Heart left ventricle (tissue), 16 donors: ENCODE data around the gene NRCAM. TPM values are rescaled to one million over a fixed set of nuclear protein-coding genes. Genes with fewer than 3 reads are reported as not detected.
"Not testable (repeated sequence)": the region's sequence is repeated elsewhere in the genome, so short reads cannot be mapped to it uniquely, and the experiment has no call there.

Source experiments
- ATAC-seq, 4 donors: fragments of 200-7000 bp; cut with Tn5 transposase; one replicate each; pipeline ENCODE4 v1.9.1; 2020 to 2022; ENCODE audit warnings: moderate library complexity in 4 of 4, mild to moderate bottlenecking in 3 of 4, moderate number of reproducible peaks in 1 of 4
- DNase-seq, 5 donors: peaks; one replicate each; pipeline ENCODE4 v3.0.0-alpha.2; 2020
- H3K27ac ChIP-seq, 12 donors: fragments of 200-600 bp; sonication (generic) in 4 of 12; one replicate each; pipeline versions ENCODE4 v1.5.0 to v1.8.0; 2016 to 2022; ENCODE audit warnings: mild to moderate bottlenecking in 2 of 12
- H3K27me3 ChIP-seq, 9 donors: fragments of 200-600 bp; sonication (generic) in 2 of 9; one replicate each; pipeline versions ENCODE4 v1.5.1 to v1.8.0; 2016 to 2022; ENCODE audit warnings: mild to moderate bottlenecking in 3 of 9
- H3K36me3 ChIP-seq, 9 donors: fragments of 200-600 bp; sonication (generic) in 2 of 9; one replicate each; pipeline versions ENCODE4 v1.5.0 to v1.8.0; 2018 to 2022; ENCODE audit warnings: mild to moderate bottlenecking in 2 of 9
- H3K4me1 ChIP-seq, 12 donors: fragments of 200-600 bp; sonication (generic) in 4 of 12; one replicate each; pipeline versions ENCODE4 v1.5.0 to v1.8.0; 2016 to 2022; ENCODE audit warnings: mild to moderate bottlenecking in 3 of 12
- H3K4me3 ChIP-seq, 12 donors: fragments of 200-600 bp; sonication (generic) in 4 of 12; one replicate each; pipeline versions ENCODE4 v1.5.0 to v1.8.0; 2017 to 2022; ENCODE audit warnings: mild to moderate bottlenecking in 9 of 12, moderate library complexity in 4 of 12
- H3K9me3 ChIP-seq, 12 donors: fragments of 200-600 bp; sonication (generic) in 4 of 12; one replicate each; pipeline versions ENCODE4 v1.5.0 to v1.8.0; 2016 to 2022; ENCODE audit warnings: mild to moderate bottlenecking in 1 of 12
- POLR2A ChIP-seq, 2 donors: fragments of 450-650 bp; IDR thresholded peaks; one replicate each; pipeline ENCODE4 v1.6.1; 2017; ENCODE audit warnings: antibody characterized with exemption in 2 of 2, mild to moderate bottlenecking in 2 of 2, moderate library complexity in 2 of 2
- WGBS, 4 donors: extraction: QIAGEN DNeasy Blood & Tissue Kit in 2 of 4; methylation state at CpG; one replicate each; pipeline versions ENCODE4 v1.1.5 to v1.1.7; 2013 to 2018; 5-methylcytosine and 5-hydroxymethylcytosine counted together
- intact Hi-C, 10 donors: fragments of 100-400 bp; cut with DNase I; formaldehyde crosslinking; loops; one replicate each; pipeline versions ENCODE4 v1.11.1 to v1.14.2; 2022
- polyA plus RNA-seq, 2 donors: library from polyadenylated mRNA; stranded (reverse); fragments of 200-250 nt; gene quantifications; one replicate each; pipeline ENCODE4 v1.2.3, GENCODE V29; 2013
- total RNA-seq, 9 donors: library from RNA; depleted of rRNA in 2 of 9; stranded (reverse); fragments of >200 nt in 2 of 9; fragmentation: NEBNext Ultra II Directional in 3 of 9; extraction: Animal tissue kit (Norgen Biotek cat#: 25700) in 3 of 9; gene quantifications; one replicate each; pipeline versions ENCODE4 v1.1.0 to v1.2.4, GENCODE V29; 2016 to 2023
- TF ChIP-seq, protein P1 (sequence below), 12 donors: fragments of 200-600 bp; sonication (generic) in 4 of 12; IDR thresholded peaks; one replicate each; pipeline versions ENCODE4 v1.5.0 to v1.8.0; 2018 to 2022; ENCODE audit warnings: antibody characterized with exemption in 12 of 12, mild to moderate bottlenecking in 5 of 12
- donor health status: ischemic (EF 13 %, LVEDD 7.1; RV severe dilation, severe dysfunction).
- donor health status: healthy with polysubstance abuse.
- donor health status: DM: no; HTN: yes; CAD: no.
- donor health status: DM: no; HTN: no; CAD: no.
- donor health status: ischemic (EF 25% LVEDD 6.9; RV normal size, moderate dysfunction).
- donor health status: ischemic (EF 25% LVEDD 5.7; RV mildly dilated, moderate dysfunction).
- donor health status: healthy.
- donor health status: DM: yes; HTN: yes; CAD: no.
- donor health status: ischemic (EF 35%, LVEDD 5.7; RV mildly dilated, moderate dysfunction).
- donor health status: nonischemic (EF 11% LVEDD 7.7; RV severe dilation, severe dysfunction).
- donor health status: DM: yes; HTN: yes; CAD: no.
- donor health status: PGD.
- donor health status: ischemic (EF 29% LVEDD 5.4; RV normal size, mild dysfunction).
- donor health status: nonischemic (EF 23%, LVEDD 6.1; RV moderate dilation, normal function).

The NRCAM gene
- total and polyA plus RNA-seq, 11 donors, result 0.07 to 2.5 (median 0.36) TPM

DNA sequence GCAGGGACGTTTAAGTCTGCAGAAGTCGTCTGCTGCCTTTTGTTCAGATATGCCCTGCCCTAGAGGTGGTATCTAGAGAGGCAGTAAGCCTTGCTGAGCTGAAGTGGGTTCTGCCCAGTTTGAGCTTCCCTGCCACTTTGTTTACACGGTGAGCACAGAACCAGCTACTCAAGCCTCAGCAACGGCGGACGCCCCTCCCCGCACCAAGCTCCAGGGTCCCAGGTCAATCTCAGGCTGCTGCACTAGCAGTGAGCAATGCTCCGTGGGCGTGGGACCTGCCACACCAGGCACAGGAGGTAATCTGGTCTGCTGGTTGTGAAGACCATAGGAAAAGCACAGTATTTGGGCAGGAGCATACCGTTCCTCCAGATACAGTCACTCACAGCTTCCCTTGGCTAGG, 178.0 kb downstream of the NRCAM start:
- H3K27me3 ChIP-seq, result no peaks in the 10 kb centered on the region
- H3K9me3 ChIP-seq, result peaks cover 0 to 6% (median 0%) of the 10 kb centered on the region in 12 donors
- H3K4me3 ChIP-seq, result no peak overlapping the region
- no peak for DNase-seq
- no peak for ATAC-seq
- intact Hi-C loops, result no loop called here
- H3K4me1 ChIP-seq, result no peaks in the 10 kb centered on the region
- no peak overlapping the region for H3K27ac ChIP-seq
- TF ChIP-seq, protein P1, sequence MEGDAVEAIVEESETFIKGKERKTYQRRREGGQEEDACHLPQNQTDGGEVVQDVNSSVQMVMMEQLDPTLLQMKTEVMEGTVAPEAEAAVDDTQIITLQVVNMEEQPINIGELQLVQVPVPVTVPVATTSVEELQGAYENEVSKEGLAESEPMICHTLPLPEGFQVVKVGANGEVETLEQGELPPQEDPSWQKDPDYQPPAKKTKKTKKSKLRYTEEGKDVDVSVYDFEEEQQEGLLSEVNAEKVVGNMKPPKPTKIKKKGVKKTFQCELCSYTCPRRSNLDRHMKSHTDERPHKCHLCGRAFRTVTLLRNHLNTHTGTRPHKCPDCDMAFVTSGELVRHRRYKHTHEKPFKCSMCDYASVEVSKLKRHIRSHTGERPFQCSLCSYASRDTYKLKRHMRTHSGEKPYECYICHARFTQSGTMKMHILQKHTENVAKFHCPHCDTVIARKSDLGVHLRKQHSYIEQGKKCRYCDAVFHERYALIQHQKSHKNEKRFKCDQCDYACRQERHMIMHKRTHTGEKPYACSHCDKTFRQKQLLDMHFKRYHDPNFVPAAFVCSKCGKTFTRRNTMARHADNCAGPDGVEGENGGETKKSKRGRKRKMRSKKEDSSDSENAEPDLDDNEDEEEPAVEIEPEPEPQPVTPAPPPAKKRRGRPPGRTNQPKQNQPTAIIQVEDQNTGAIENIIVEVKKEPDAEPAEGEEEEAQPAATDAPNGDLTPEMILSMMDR (IDR thresholded peaks at IDR 0.05), result no peak
- no peak for TF ChIP-seq POLR2A (IDR thresholded peaks at IDR 0.05)
- no peaks in the 10 kb centered on the region for H3K36me3 ChIP-seq
- WGBS, 4 donors, result 86 to 92% (median 87%) methylated on average over 6 to 10 of the region's 10 CpGs

GRCh38 chr7:108274447-108274846, 181.8 kb downstream of the NRCAM start:
- H3K27me3 ChIP-seq, H3K9me3 ChIP-seq, DNase-seq, H3K36me3 ChIP-seq, ATAC-seq, H3K4me3 ChIP-seq, H3K27ac ChIP-seq, H3K4me1 ChIP-seq, intact Hi-C loops: not testable (repeated sequence)
- 71 to 85% (median 80%) methylated on average over 5 of the region's 5 CpGs for WGBS, 4 donors

- 97 to 100% (median 99%) methylated on average over 1 of the region's 1 CpG for WGBS, 4 donors
- H3K27ac ChIP-seq, intact Hi-C loops, DNase-seq, H3K4me1 ChIP-seq, H3K27me3 ChIP-seq, H3K36me3 ChIP-seq, ATAC-seq, H3K4me3 ChIP-seq, H3K9me3 ChIP-seq: not testable (repeated sequence)
These were observed 183.3 kb downstream of the NRCAM start for GRCh38 chr7:108272891-108273290.

DNA sequence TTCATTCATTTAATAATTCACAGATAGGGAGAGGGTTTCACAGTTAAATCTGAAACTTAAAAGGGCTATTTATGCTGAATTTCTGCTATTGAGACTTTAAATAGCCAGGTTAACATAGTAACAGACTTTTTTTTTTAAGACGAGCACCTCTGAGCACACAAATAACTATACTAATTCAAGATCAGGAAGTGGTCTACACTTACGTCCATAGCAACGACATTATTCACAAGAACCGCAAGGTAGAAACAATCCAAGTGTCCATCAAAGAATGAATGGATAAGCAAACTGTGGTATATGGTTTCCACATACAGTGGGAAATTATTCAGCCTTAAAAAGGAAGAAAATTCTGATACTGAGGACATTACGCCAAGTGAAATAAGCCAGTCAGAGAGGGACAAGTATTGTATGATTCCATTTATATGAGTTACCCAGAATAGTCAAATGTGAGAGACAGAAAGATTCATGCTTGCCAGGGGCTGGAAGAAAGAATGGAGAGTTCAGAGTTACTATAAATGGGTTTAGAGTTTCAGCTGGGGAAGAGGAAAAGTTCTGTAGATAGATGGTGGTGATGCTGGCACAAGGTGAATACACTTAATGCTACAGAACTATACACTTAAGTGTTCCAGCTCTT, 185.7 kb downstream of the NRCAM start:
- Histone ChIP-seq H3K4me3 (no peak overlapping the region), H3K9me3 (peaks cover 0 to 6% (median 0%) of the 10 kb centered on the region in 12 donors), H3K4me1 (no peaks in the 10 kb centered on the region), H3K27ac (no peak overlapping the region), H3K27me3 (no peaks in the 10 kb centered on the region), H3K36me3 (no peaks in the 10 kb centered on the region)
- DNase-seq, result no peak
- TF ChIP-seq POLR2A (IDR thresholded peaks at IDR 0.05), result no peak
- TF ChIP-seq, protein P1 (IDR thresholded peaks at IDR 0.05), result no peak
- ATAC-seq, result no peak
- intact Hi-C loops, result no loop called here
- 70 to 75% (median 71%) methylated on average over 5 of the region's 5 CpGs for WGBS, 4 donors

DNA sequence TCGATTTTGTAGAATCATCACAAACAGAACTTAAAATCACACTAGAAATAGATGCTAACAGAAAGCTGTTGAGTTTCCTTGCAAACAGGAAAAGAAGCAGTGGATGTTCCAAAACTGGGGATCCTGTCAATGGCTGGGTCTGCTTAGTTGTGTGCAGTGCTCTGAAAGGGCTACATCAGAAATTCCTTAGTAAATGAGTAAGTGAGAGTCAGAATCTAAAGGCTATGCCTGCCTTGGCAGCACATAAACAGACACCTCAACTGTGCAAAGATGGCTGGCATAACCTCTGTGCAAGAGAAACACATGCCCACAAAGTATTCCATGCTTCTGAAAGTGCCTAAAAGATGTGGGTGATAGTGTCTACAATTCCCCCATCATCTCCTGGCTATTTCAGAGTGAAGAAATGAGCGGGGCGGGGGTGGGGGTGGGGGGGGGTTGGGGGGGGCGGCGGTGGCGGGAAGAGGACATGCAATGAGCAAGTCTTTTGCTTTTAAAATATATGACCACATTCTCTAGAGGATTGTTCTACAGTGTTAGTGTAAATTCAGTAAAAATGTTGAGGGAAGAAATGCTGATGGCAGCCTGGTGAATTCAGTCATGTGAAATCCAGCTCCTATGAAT, 187.9 kb downstream of the NRCAM start:
- Histone ChIP-seq H3K27ac (no peak overlapping the region), H3K4me3 (no peak overlapping the region), H3K4me1 (no peaks in the 10 kb centered on the region), H3K9me3 (no peaks in the 10 kb centered on the region), H3K36me3 (no peaks in the 10 kb centered on the region), H3K27me3 (no peaks in the 10 kb centered on the region)
- ATAC-seq (no peak), DNase-seq (no peak)
- intact Hi-C loops, result loop anchor here in 1 of 10 donors (5.0 kb wide), 1 partner anchor 56 kb away; no protein-coding TSS in a partner anchor
- WGBS, 4 donors, result 80 to 91% (median 84%) methylated on average over 6 of the region's 6 CpGs
- TF ChIP-seq, protein P1 (IDR thresholded peaks at IDR 0.05), result no peak
- TF ChIP-seq POLR2A (IDR thresholded peaks at IDR 0.05), result no peak
